ENCODE data around the gene E2F7.

The E2F7 gene

GRCh38 chr12:77035226-77035625 is 30.1 kb downstream of the E2F7 start:
- H3K4me3 ChIP-seq (ENCODE audit: low read depth, low read length): no peak overlapping the region
- no peak for TF ChIP-seq CTCF (IDR thresholded peaks at IDR 0.05; ENCODE audit: borderline replicate concordance, insufficient read depth, low read depth, low read length)

GRCh38 chr12:77033658-77034536 is 31.5 kb downstream of the E2F7 start:
- TF ChIP-seq CTCF (IDR thresholded peaks at IDR 0.05; ENCODE audit: borderline replicate concordance, insufficient read depth, low read depth, low read length): no peak
- no peak overlapping the region for H3K4me3 ChIP-seq (ENCODE audit: low read depth, low read length)

DNA sequence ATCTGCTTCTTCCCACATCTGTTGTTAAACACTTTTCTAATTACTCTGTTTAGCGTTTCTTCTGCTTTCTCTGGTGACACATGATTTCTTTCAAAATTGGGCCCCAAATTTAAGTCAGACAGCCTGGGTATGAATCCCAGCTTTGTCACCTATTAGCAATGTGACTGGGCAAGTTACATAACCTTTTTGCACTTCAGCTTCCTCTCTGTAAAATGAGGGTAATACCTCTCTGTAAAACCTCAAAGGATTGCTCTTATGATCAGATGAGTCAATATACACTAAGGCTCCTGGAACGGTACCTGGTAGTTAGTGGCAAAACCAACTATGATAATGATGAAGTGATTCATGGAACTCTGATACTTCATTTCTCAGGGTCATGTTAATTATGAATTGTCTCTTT is 33.0 kb downstream of the E2F7 start:
- TF ChIP-seq CTCF (IDR thresholded peaks at IDR 0.05; ENCODE audit: borderline replicate concordance, insufficient read depth, low read depth, low read length): no peak
- H3K4me3 ChIP-seq (ENCODE audit: low read depth, low read length): no peak overlapping the region

GRCh38 chr12:77031745-77032144 is 33.6 kb downstream of the E2F7 start:
- H3K4me3 ChIP-seq (ENCODE audit: low read depth, low read length): no peak overlapping the region
- TF ChIP-seq CTCF (IDR thresholded peaks at IDR 0.05; ENCODE audit: borderline replicate concordance, insufficient read depth, low read depth, low read length): no peak

- TF ChIP-seq CTCF (IDR thresholded peaks at IDR 0.05; ENCODE audit: borderline replicate concordance, insufficient read depth, low read depth, low read length): no peak
- H3K4me3 ChIP-seq (ENCODE audit: low read depth, low read length): no peak overlapping the region
These were observed 39.5 kb downstream of the E2F7 start for GRCh38 chr12:77025782-77026314.

DNA sequence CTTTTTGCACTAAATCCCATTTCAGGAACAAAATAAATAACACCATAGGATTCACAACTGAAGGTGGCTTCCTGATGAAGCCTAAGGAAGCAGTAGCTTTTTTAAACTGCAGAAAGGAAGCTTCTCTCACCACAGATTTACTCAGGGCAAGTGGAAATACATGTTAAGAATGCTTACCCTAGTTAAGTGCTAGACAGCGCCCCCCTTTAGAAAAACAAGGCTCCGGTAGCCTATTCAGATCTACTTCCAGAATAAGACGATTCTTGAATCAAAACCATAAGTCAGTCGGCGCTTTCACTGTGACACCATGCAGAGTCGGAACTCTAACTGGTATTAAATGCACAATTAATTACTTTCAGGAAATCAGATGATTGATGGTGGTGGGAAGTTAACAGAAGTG is 41.9 kb downstream of the E2F7 start:
- H3K4me3 ChIP-seq (ENCODE audit: low read depth, low read length): no peak overlapping the region
- TF ChIP-seq CTCF (IDR thresholded peaks at IDR 0.05; ENCODE audit: borderline replicate concordance, insufficient read depth, low read depth, low read length): no peak

- TF ChIP-seq CTCF (IDR thresholded peaks at IDR 0.05; ENCODE audit: borderline replicate concordance, insufficient read depth, low read depth, low read length): no peak
- H3K4me3 ChIP-seq (ENCODE audit: low read depth, low read length): no peak overlapping the region
These were observed 45.4 kb downstream of the E2F7 start for GRCh38 chr12:77019920-77020319.

All from GM12875 (cell line).